SIG-M5 (cell line): ENCODE data around the gene METTL23.
"Not testable (repeated sequence)": the region's sequence is repeated elsewhere in the genome, so short reads cannot be mapped to it uniquely, and the experiment has no call there.

Experiments used
- DNase-seq: peaks from one replicate; lab custom pipeline; 2025; lab: John Stamatoyannopoulos, UW

The METTL23 gene

DNA sequence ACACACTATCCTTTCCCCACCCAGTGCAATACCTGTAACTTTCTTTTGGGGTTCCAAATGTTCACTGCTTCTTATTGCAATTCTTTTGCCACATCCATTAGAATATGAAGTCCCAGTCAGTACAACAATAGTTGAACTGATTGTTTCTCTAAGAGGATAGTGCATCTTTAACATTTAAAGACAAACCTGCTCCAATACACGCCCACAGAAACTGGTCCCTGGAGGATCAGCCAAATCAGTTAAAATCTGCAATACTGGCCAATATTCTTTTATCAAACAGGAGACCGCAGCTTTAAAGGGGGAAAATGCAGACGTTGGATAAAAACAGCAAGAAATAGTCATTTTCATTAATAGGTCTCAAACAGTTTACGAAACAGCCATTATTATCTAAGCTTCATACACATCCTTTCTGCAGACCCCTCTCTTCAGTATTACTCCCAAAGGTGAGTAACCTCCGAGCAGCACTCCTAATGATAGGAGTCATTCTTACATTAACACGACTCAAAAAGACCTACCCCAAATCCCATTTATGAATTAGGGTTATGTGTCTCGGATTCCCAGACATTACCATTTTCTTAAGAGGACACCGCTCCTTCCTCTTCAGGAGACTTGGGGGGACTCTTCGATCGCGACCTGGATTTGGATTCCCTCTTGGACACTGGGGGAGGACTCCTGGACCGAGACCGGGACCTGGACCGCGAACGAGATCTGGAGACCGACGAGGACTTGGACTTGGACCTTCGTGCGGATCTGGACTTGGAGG, 9.1 kb downstream of the METTL23 start:
- no peak for DNase-seq

DNA sequence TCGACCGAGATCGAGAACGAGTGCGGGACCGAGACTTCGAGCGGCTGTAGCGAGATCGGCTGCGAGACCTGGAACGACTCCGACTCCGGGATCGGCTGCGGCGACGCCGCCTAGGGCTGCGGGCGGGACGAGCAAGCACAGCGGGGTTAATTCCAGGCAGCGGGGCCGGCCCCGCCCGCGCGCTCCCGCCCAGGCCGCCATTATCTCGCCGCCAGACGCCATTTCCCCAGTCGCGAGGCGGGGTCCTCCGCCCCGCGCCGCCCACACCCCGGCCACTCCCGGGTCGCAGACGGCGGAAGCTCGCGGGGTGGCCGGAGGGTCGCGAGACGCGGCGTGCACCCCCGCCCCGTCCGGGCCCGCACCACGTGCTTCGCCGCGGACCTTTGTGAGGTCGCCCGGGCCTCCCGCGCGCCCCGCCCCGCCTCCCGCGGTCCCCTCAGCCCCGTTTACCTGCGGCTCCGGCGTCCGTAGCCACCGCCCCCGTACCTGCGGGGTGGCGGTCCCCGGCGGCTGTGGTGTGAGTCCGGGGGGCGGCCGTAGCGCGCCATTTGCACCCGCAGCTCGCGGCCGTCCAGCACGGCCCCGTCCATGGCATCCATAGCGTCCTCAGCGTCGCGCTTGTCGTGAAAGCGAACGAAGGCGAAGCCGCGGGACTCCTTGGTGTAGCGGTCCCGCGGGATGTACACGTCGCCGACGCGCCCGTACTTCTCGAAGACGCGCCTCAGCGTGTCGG, 9.9 kb downstream of the METTL23 start:
- no peak for DNase-seq

- peak; percentile 88 for DNase-seq
Measured at GRCh38 chr17:76737082-76737675, 10.5 kb downstream of the METTL23 start, which contains the start of gene SRSF2. Gene SRSF2, minus strand, starts transcription at chr17:76737331. Its CDS starts 171 bp downstream, at chr17:76737160.

DNA sequence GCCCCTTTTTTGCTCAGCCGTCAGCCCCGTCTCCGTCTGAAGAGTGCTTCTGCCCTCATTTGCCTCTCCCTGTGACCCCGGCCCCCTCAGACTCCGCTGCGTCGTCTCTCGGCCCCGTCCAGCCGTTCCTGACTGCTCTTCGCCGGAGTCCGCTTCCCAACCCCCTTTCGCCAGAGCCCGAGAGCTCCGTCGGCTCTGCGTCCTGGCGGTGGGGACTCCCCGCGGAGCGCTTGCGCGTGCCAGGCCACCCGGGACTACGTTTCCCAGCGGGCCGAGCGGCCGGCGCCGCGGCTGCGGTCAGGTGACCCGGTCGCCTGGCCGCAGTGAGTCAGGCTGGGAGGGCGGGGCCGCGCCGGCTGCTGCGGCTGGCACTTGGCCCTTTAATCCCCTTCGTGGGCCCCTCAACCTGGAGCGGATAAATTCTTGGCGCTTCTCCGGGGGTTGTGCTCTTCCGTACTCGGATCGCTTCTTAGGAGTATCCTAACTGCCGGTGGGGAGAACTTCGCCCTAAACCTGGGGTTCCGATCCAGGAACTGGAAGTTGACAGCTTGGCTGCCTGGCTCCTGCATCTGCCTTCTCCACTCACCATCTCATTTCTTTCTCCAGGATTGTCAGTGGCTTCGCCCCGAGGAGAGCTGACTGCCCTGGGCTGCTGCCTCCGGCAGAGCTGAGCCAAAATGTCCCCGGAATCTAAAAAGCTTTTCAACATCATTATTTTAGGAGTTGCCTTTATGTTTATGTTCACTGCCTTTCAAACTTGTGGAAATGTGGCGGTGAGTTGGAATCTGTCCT, 11.2 kb downstream of the METTL23 start, which contains the start of gene MFSD11:
Gene MFSD11 (plus strand): TSS at position 444 of the 792 bp plus-strand sequence. CDS start 234 bp downstream, at position 678.
- no peak for DNase-seq

- DNase-seq = no peak
Measured at GRCh38 chr17:76738468-76738850, 11.8 kb downstream of the METTL23 start.

GRCh38 chr17:76739568-76740115, 13.0 kb downstream of the METTL23 start:
- not testable (repeated sequence) for DNase-seq

- DNase-seq = no peak
Measured at GRCh38 chr17:76740329-76741118, 13.9 kb downstream of the METTL23 start.

- no peak for DNase-seq
Measured at GRCh38 chr17:76742958-76743357, 16.3 kb downstream of the METTL23 start.

GRCh38 chr17:76744747-76745146, 18.1 kb downstream of the METTL23 start:
- no peak for DNase-seq

- not testable (repeated sequence) for DNase-seq
Measured at GRCh38 chr17:76745785-76746184, 19.1 kb downstream of the METTL23 start.

GRCh38 chr17:76747716-76748363, 21.2 kb downstream of the METTL23 start:
- no peak for DNase-seq

- DNase-seq = no peak
Measured at GRCh38 chr17:76748657-76749056, 22.0 kb downstream of the METTL23 start.

DNA sequence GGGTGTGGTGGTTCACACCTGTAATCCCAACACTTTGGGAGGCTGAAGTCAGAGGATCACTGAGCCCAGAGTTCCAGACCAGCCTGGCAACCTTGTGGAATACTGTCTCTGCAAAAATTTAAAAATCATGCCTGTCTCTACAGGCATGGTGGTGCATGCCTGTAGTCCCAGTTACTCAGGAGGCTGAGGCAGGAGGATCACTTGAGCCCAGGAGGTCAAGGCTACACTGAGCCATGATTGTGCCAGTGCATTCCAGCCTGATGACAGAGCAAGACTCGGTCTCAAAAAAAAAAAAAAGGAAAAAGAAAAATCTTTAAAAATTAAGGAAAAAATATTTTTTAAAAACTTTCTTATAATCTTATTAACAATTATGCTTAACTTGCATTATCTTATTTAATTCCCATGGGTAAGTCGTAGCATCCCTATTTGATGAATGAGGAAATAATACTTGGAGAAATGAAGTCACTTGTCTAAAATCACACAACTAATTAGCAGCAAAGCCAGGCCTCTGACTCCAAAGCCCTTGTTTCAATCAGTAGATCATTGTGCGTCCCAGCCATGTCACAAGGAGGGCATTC, 24.9 kb downstream of the METTL23 start:
- DNase-seq = no peak

- DNase-seq = no peak
Measured at GRCh38 chr17:76752006-76752405, 25.4 kb downstream of the METTL23 start.

DNA sequence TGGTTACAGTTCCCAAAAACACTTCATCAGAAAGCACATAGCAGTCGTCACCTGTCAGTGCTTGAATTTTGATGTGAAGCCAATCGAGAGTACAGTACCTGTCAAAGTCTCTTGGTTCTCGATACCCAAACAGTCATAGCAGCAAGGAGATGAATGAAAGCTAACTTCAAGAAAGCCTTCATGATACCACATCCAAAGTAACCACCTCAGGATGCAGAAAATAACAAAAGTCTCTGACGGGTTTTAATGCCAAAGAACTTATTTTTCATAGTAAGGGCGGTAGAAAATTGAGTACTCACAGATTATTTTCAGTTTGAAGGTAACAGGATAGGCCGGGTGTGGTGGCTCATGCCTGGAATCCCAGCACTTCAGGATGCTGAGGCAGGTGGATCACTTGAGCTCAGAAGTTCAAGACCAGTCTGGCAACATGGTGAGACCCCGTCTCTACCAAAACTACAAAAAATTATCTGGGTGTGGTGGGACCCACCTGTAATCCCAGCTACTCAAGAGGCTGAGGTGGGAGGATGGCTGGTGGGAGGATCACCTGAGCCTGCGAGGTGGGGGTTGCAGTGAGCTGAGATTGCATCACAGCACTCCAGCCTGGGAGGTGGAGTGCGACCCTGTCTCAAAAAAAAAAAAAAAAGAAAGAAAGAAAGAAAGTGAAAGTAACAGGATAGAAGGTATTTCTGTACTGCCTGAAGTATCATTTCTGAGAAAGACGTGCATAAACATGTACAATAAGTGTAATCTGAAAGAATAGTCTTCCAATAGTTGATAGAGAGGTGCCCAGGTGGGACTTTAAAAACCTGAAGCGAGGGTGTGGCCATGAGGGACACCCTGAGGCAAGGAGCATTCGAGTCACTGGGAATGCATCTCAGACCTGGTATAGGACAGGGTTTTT, 26.7 kb downstream of the METTL23 start:
- no peak for DNase-seq

GRCh38 chr17:76755285-76755684, 28.6 kb downstream of the METTL23 start:
- no peak for DNase-seq

- no peak for DNase-seq
Measured at GRCh38 chr17:76757256-76757655, 30.6 kb downstream of the METTL23 start.

- DNase-seq = no peak
Measured at GRCh38 chr17:76758570-76758969, 31.9 kb downstream of the METTL23 start.
